K562 (cell line): Measurements from ENCODE around the gene NR1I3. TPM values are rescaled to one million over a fixed set of nuclear protein-coding genes. Genes with fewer than 3 reads are reported as not detected.

Experiments
- ATAC-seq: fragments of 200-7000 bp; cut with Tn5 transposase; 3 replicates; pipeline ENCODE4 v1.9.1; 2020; ENCODE audit warnings: moderate library complexity
- BruUV-seq: library from RNA; stranded (reverse); fragments of 400-500 nt; replicated peaks from 2 replicates; lab custom pipeline; 2021; lab: Mats Ljungman, UMichigan
- CTCF ChIA-PET: fragments of 300-600 bp; formaldehyde crosslinking; extraction: SDS; loops from one replicate; lab custom pipeline; 2021; ENCODE audit warnings: low intra/inter-chr PET ratio; lab: Yijun Ruan, JAX
- POLR2A ChIA-PET: fragments of 300-600, 350-650 bp; sonication (Branson Sonifier 250); formaldehyde crosslinking; extraction: SDS; loops from one replicate; lab custom pipeline; 2021; ENCODE audit warnings: antibody characterized with exemption, inconsistent platforms; lab: Yijun Ruan, JAX
- DNase-seq, 4 experiments: peaks; one replicate each; pipeline versions ENCODE4 v3.0.0 to v3.0.0-alpha.2; 2011 to 2018; ENCODE audit warnings: low spot score in 3 of 4, mixed read lengths in 3 of 4; ENCODE audit errors: extremely low read depth in 1 of 4
- FAIRE-seq: peaks from 2 replicates; lab custom pipeline; 2011; peaks lifted over from hg19 to GRCh38; lab: Jason Lieb, UNC
- H2AFZ ChIP-seq: 2 replicates; pipeline ENCODE4 v1.6.0; 2011; ENCODE audit warnings: low read depth, low read length, control low read depth, inconsistent platforms
- H3K27ac ChIP-seq: fragments of 200-600 bp; 3 replicates; pipeline ENCODE4 v1.8.0; 2011; ENCODE audit warnings: low read depth, mild to moderate bottlenecking, control low read depth, inconsistent platforms, low read length, moderate library complexity, mixed read lengths; ENCODE audit errors: extremely low read depth
- H3K27me3 ChIP-seq, 2 experiments: fragments of 300-600 bp in 1 of 2; 2 replicates in 1 of 2; 3 replicates in 1 of 2; pipeline versions ENCODE4 v1.6.0 to v1.8.0; 2011; ENCODE audit warnings: inconsistent platforms in 2 of 2, low read length in 2 of 2, mild to moderate bottlenecking in 1 of 2, mixed read lengths in 1 of 2, moderate library complexity in 1 of 2; ENCODE audit not compliant: control insufficient read depth in 2 of 2, insufficient read depth in 2 of 2
- H3K36me3 ChIP-seq: fragments of 300-600 bp; 3 replicates; pipeline ENCODE4 v1.8.0; 2011; ENCODE audit warnings: mild to moderate bottlenecking, low read length, inconsistent platforms; ENCODE audit not compliant: control insufficient read depth, insufficient read depth
- H3K4me1 ChIP-seq, 2 experiments: fragments of 200-600 bp in 1 of 2; replicated peaks in 1 of 2; 2 replicates in 1 of 2; 3 replicates in 1 of 2; pipeline versions ENCODE4 v1.5.1 to v1.8.0; 2011; ENCODE audit warnings: inconsistent platforms in 2 of 2, low read length in 2 of 2, mild to moderate bottlenecking in 1 of 2, mixed read lengths in 1 of 2, moderate library complexity in 1 of 2; ENCODE audit not compliant: control insufficient read depth in 2 of 2, insufficient read depth in 2 of 2
- H3K4me2 ChIP-seq: 2 replicates; pipeline ENCODE4 v1.6.1; 2011; ENCODE audit warnings: low read length, control low read depth, inconsistent platforms, mixed read lengths; ENCODE audit not compliant: insufficient read depth
- H3K4me3 ChIP-seq: fragments of 200-600 bp; sonication (generic), shearing (Covaris generic); 2 replicates; pipeline ENCODE4 v1.5.1; 2016; ENCODE audit warnings: control low read depth, inconsistent platforms
- H3K79me2 ChIP-seq: fragments of 200-600 bp; 3 replicates; pipeline ENCODE4 v1.8.0; 2011; ENCODE audit warnings: low read length, inconsistent platforms; ENCODE audit not compliant: control insufficient read depth, insufficient read depth
- H3K9ac ChIP-seq, 2 experiments: 2 replicates each; pipeline versions ENCODE4 v1.6.0 to v1.6.1; 2011; ENCODE audit warnings: low read depth in 2 of 2, low read length in 2 of 2, control low read depth in 1 of 2, inconsistent platforms in 1 of 2, mild to moderate bottlenecking in 1 of 2, mixed read lengths in 1 of 2; ENCODE audit not compliant: insufficient read depth in 1 of 2
- H3K9me1 ChIP-seq: one replicate; pipeline ENCODE4 v1.6.0; 2011; ENCODE audit warnings: inconsistent platforms, mild to moderate bottlenecking, low read length, moderate library complexity; ENCODE audit not compliant: control insufficient read depth, insufficient read depth
- H3K9me3 ChIP-seq: replicated peaks from 2 replicates; pipeline ENCODE4 v1.5.1; 2011; ENCODE audit warnings: low read depth, low read length, inconsistent platforms; ENCODE audit not compliant: control insufficient read depth, insufficient read depth
- H4K20me1 ChIP-seq: replicated peaks from 2 replicates; pipeline ENCODE4 v1.6.1; 2011; ENCODE audit warnings: low read length, inconsistent platforms, mixed read lengths; ENCODE audit not compliant: control insufficient read depth, insufficient read depth
- ETV1 ChIP-seq: fragments of 450-650 bp; conservative IDR thresholded peaks from 2 replicates; pipeline ENCODE4 v1.6.1; 2016; ENCODE audit warnings: missing genetic modification characterization, control low read depth, low read depth, missing compliant biosample characterization
- ETV6 ChIP-seq, 3 experiments: fragments of 150-350 bp in 1 of 3; sonication (generic) in 1 of 3; formaldehyde crosslinking in 1 of 3; IDR thresholded peaks; 2 replicates each; pipeline versions ENCODE4 v1.6.1 to v1.8.0; 2014 to 2022; ENCODE audit warnings: borderline replicate concordance in 2 of 3, low read depth in 2 of 3, antibody characterized with exemption in 1 of 3, low read length in 1 of 3, mild to moderate bottlenecking in 1 of 3, missing genetic modification reagents in 1 of 3
- MLLT1 ChIP-seq, 2 experiments: fragments of 450-650 bp; IDR thresholded peaks; 2 replicates each; pipeline ENCODE4 v1.6.1; 2016
- NEUROD1 ChIP-seq: fragments of 150-350 bp; IDR thresholded peaks from 2 replicates; pipeline ENCODE4 v1.6.1; 2014; ENCODE audit warnings: borderline replicate concordance, low read length, low read depth; ENCODE audit not compliant: partially characterized antibody
- ZNF717 ChIP-seq: fragments of 250-450 bp; sonication (Bioruptor Pico); IDR thresholded peaks from 2 replicates; pipeline ENCODE4 v1.5.0; 2021
- WGBS: fragments of 100-300 bp; shearing (Covaris generic); methylation state at CpG from one replicate; pipeline ENCODE4 v1.1.6; 2016; ENCODE audit warnings: low coverage, mixed read lengths; ENCODE audit not compliant: insufficient coverage; ENCODE audit errors: missing lambda C conversion rate; 5-methylcytosine and 5-hydroxymethylcytosine counted together
- in situ Hi-C: fragments of 300-500 bp; cut with MboI; formaldehyde crosslinking; loops from 4 replicates; pipeline ENCODE4 v1.15.0; 2018; ENCODE audit warnings: inconsistent platforms, mixed read lengths
- intact Hi-C: fragments of 100-400 bp; cut with micrococcal nuclease; formaldehyde crosslinking; loops from 2 replicates; pipeline ENCODE4 v1.14.2; 2022
- polyA plus RNA-seq, 8 experiments: library from polyadenylated mRNA; depleted of rRNA in 4 of 8; stranded (reverse) in 5 of 8; unstranded in 3 of 8; fragments of >200 nt; fragmentation: Nextera tagmentation in 2 of 8; fragmentation: Illumina TruSeq in 1 of 8; extraction: Ambion mirVana in 2 of 8; extraction: Trizol in 1 of 8; gene quantifications; 2 replicates each; pipeline versions ENCODE4 v1.2.1 to v1.2.3, GENCODE V29; 2011 to 2014; ENCODE audit warnings: inconsistent platforms in 1 of 8, missing spikeins in 1 of 8
- total RNA-seq, 7 experiments: library from RNA; depleted of rRNA in 6 of 7; stranded (reverse); fragments of >200 nt in 6 of 7; fragmentation: Illumina TruSeq in 2 of 7; extraction: Trizol in 2 of 7; gene quantifications; 2 replicates each; pipeline versions ENCODE4 v1.2.1 to v1.2.3, GENCODE V29; 2011 to 2021; ENCODE audit warnings: low replicate concordance in 1 of 7
- TF ChIP-seq, protein P1 (sequence below): fragments of 200-800 bp; sonication (Bioruptor generic); IDR thresholded peaks from 2 replicates; pipeline ENCODE4 v1.6.1; 2017; ENCODE audit warnings: missing genetic modification characterization, missing compliant biosample characterization
- TF ChIP-seq, protein P2 (sequence below): fragments of 250-450 bp; sonication (Bioruptor Pico); IDR thresholded peaks from 2 replicates; pipeline ENCODE4 v1.5.0; 2021
- TF ChIP-seq, protein P3 (sequence below): fragments of 450-650 bp; IDR thresholded peaks from 2 replicates; pipeline ENCODE4 v1.6.1; 2018; ENCODE audit not compliant: partially characterized antibody
- TF ChIP-seq, protein P4 (sequence below), 2 experiments: fragments of 450-650 bp; IDR thresholded peaks; 2 replicates each; pipeline ENCODE4 v1.6.1; 2018; ENCODE audit warnings: mild to moderate bottlenecking in 2 of 2, low read depth in 1 of 2; ENCODE audit not compliant: partially characterized antibody in 2 of 2

NR1I3 gene
- total and polyA plus RNA-seq, 9 of the 15 experiments (the other 6 are each of a cell fraction or from before 2014, with no cell fraction given), result 0.11 TPM; not detected in 8

DNA sequence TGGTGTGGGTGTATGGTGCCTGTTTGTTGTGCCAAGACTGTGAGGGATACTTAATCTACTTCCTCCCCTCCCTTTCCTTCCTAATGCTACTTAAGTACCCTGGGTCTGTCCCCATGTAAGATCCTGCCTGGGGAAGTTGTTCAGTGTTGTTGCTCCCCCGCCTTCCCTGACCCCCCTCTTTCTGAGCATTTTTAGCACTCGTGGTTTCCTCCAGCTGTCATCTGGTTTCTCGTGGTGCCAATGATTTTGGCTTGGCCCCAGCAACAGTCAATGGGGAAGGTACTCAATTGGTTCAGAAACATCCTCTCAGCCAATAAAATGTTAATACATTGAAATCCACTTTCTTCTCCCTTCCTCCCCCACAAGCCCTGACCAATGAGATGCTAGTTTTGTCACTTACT lies 52.7 kb downstream of the NR1I3 start:
- Histone ChIP-seq H3K79me2 (no peaks in the 10 kb centered on the region), H3K9me3 (no peaks in the 10 kb centered on the region), H3K36me3 (no peaks in the 10 kb centered on the region), H3K27me3 (no peaks in the 10 kb centered on the region), H2AFZ (peak overlapping the region; percentile 76), H3K4me3 (no peak overlapping the region), H3K4me2 (no peak overlapping the region), H4K20me1 (no peaks in the 10 kb centered on the region), H3K4me1 (peaks cover 20 to 38% of the 10 kb centered on the region in 2 experiments), H3K27ac (no peak overlapping the region), H3K9ac (no peak overlapping the region), H3K9me1 (no peaks in the 10 kb centered on the region)
- ATAC-seq, result no peak; the same call in 2 of the 3 replicates
- peak in 2 of 4 experiments; percentile 38 to 59 for DNase-seq
- 11% methylated on average over 3 of the region's 3 CpGs for WGBS
- intact Hi-C loops, result no loop called here
- ChIA-PET POLR2A (no interaction called here), CTCF (no interaction called here)
- in situ Hi-C loops, result no loop called here
- no TSS peak for BruUV-seq
- FAIRE-seq, result no peak
- TF ChIP-seq ZNF717 (CRISPR knock-in tag), result no peak
- TF ChIP-seq ETV6 (IDR thresholded peaks at IDR 0.05; ENCODE audit: borderline replicate concordance in 1 of 2, low read depth in 2 of 2, low read length in 1 of 2), result 0 out of 4 replicates have a peak, but pooled peaks of 1 of the 2 experiments have one; percentile 21
- TF ChIP-seq ETV6 (CRISPR knock-in tag; IDR thresholded peaks at IDR 0.05; ENCODE audit: borderline replicate concordance), result no peak
- no peak for TF ChIP-seq MLLT1 (IDR thresholded peaks at IDR 0.05)
- TF ChIP-seq, protein P1, sequence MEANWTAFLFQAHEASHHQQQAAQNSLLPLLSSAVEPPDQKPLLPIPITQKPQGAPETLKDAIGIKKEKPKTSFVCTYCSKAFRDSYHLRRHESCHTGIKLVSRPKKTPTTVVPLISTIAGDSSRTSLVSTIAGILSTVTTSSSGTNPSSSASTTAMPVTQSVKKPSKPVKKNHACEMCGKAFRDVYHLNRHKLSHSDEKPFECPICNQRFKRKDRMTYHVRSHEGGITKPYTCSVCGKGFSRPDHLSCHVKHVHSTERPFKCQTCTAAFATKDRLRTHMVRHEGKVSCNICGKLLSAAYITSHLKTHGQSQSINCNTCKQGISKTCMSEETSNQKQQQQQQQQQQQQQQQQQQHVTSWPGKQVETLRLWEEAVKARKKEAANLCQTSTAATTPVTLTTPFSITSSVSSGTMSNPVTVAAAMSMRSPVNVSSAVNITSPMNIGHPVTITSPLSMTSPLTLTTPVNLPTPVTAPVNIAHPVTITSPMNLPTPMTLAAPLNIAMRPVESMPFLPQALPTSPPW, result peak; percentile 91
- peak; percentile 20; the same call in 1 of the 2 replicates for TF ChIP-seq ETV1 (tag)
- TF ChIP-seq, protein P2, sequence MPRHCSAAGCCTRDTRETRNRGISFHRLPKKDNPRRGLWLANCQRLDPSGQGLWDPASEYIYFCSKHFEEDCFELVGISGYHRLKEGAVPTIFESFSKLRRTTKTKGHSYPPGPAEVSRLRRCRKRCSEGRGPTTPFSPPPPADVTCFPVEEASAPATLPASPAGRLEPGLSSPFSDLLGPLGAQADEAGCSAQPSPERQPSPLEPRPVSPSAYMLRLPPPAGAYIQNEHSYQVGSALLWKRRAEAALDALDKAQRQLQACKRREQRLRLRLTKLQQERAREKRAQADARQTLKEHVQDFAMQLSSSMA, result no peak
- TF ChIP-seq, protein P3, sequence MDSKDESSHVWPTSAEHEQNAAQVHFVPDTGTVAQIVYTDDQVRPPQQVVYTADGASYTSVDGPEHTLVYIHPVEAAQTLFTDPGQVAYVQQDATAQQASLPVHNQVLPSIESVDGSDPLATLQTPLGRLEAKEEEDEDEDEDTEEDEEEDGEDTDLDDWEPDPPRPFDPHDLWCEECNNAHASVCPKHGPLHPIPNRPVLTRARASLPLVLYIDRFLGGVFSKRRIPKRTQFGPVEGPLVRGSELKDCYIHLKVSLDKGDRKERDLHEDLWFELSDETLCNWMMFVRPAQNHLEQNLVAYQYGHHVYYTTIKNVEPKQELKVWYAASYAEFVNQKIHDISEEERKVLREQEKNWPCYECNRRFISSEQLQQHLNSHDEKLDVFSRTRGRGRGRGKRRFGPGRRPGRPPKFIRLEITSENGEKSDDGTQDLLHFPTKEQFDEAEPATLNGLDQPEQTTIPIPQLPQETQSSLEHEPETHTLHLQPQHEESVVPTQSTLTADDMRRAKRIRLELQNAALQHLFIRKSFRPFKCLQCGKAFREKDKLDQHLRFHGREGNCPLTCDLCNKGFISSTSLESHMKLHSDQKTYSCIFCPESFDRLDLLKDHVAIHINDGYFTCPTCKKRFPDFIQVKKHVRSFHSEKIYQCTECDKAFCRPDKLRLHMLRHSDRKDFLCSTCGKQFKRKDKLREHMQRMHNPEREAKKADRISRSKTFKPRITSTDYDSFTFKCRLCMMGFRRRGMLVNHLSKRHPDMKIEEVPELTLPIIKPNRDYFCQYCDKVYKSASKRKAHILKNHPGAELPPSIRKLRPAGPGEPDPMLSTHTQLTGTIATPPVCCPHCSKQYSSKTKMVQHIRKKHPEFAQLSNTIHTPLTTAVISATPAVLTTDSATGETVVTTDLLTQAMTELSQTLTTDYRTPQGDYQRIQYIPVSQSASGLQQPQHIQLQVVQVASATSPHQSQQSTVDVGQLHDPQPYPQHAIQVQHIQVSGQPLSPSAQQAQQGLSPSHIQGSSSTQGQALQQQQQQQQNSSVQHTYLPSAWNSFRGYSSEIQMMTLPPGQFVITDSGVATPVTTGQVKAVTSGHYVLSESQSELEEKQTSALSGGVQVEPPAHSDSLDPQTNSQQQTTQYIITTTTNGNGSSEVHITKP, result peak; percentile 90
- no peak for TF ChIP-seq NEUROD1
- TF ChIP-seq, protein P4, sequence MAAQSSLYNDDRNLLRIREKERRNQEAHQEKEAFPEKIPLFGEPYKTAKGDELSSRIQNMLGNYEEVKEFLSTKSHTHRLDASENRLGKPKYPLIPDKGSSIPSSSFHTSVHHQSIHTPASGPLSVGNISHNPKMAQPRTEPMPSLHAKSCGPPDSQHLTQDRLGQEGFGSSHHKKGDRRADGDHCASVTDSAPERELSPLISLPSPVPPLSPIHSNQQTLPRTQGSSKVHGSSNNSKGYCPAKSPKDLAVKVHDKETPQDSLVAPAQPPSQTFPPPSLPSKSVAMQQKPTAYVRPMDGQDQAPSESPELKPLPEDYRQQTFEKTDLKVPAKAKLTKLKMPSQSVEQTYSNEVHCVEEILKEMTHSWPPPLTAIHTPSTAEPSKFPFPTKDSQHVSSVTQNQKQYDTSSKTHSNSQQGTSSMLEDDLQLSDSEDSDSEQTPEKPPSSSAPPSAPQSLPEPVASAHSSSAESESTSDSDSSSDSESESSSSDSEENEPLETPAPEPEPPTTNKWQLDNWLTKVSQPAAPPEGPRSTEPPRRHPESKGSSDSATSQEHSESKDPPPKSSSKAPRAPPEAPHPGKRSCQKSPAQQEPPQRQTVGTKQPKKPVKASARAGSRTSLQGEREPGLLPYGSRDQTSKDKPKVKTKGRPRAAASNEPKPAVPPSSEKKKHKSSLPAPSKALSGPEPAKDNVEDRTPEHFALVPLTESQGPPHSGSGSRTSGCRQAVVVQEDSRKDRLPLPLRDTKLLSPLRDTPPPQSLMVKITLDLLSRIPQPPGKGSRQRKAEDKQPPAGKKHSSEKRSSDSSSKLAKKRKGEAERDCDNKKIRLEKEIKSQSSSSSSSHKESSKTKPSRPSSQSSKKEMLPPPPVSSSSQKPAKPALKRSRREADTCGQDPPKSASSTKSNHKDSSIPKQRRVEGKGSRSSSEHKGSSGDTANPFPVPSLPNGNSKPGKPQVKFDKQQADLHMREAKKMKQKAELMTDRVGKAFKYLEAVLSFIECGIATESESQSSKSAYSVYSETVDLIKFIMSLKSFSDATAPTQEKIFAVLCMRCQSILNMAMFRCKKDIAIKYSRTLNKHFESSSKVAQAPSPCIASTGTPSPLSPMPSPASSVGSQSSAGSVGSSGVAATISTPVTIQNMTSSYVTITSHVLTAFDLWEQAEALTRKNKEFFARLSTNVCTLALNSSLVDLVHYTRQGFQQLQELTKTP (IDR thresholded peaks at IDR 0.05; ENCODE audit: low read depth in 1 of 2, partially characterized antibody in 2 of 2), result no peak
